ENCODE data around the gene TLR8.
A peak's percentile ranks its signal among the peaks of the same experiment; 100 is the strongest.

TLR8 gene

DNA sequence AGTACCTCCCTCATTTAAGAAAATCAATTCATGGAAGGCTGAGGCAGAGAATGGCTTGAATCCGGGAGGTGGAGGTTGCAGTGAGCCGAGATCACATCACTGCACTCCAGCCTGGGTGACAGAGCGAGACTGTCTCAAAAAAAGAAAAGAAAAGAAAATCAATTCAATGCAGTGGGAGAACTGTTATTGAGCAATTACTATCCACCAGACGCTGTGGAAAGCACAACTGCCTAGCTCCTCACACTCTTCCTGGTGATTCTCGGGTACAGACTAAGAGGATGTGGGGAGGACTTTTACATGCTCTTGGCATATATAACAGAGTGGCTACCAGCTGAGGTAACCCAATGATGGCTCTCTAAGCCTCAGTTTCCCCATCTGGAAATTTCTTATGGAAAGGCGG, 65.8 kb downstream of the TLR8 start:
- Histone ChIP-seq H3K27ac (peak overlapping the region; percentile 77 to 82), H3K27me3 (no peaks in the 10 kb centered on the region), H3K4me3 (no peak overlapping the region), H3K9me3 (no peaks in the 10 kb centered on the region), H3K36me3 (no peaks in the 10 kb centered on the region), H3K4me1 (peaks cover 0 to 33% (median 3%) of the 10 kb centered on the region in 4 donors)
- DNase-seq: no peak
- TF ChIP-seq, protein P1, sequence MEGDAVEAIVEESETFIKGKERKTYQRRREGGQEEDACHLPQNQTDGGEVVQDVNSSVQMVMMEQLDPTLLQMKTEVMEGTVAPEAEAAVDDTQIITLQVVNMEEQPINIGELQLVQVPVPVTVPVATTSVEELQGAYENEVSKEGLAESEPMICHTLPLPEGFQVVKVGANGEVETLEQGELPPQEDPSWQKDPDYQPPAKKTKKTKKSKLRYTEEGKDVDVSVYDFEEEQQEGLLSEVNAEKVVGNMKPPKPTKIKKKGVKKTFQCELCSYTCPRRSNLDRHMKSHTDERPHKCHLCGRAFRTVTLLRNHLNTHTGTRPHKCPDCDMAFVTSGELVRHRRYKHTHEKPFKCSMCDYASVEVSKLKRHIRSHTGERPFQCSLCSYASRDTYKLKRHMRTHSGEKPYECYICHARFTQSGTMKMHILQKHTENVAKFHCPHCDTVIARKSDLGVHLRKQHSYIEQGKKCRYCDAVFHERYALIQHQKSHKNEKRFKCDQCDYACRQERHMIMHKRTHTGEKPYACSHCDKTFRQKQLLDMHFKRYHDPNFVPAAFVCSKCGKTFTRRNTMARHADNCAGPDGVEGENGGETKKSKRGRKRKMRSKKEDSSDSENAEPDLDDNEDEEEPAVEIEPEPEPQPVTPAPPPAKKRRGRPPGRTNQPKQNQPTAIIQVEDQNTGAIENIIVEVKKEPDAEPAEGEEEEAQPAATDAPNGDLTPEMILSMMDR (IDR thresholded peaks at IDR 0.05): no peak
- intact Hi-C loops (cut with DNase I; ENCODE audit: low total_unique reads): loop anchor here (5.0 to 10.0 kb wide), 2 partner anchors 123 to 515 kb away; no protein-coding TSS in a partner anchor
